Neural cell (in vitro differentiated cells): ENCODE measurements around the gene JPT1. TPM values are rescaled to one million over a fixed set of nuclear protein-coding genes. Genes with fewer than 3 reads are reported as not detected.
"Not testable (repeated sequence)": the region's sequence is repeated elsewhere in the genome, so short reads cannot be mapped to it uniquely, and the experiment has no call there.

Experiments
- H2AFZ ChIP-seq: fragments of 200-600, 300-800 bp; sonication (generic), shearing (Covaris generic); 2 replicates; pipeline ENCODE4 v1.6.0; 2014; ENCODE audit warnings: low read depth, mild to moderate bottlenecking, antibody characterized with exemption, low read length, moderate library complexity
- H3F3A ChIP-seq: fragments of 200-600 bp; shearing (Covaris generic); 2 replicates; pipeline ENCODE4 v1.6.1; 2016; ENCODE audit warnings: mild to moderate bottlenecking, moderate library complexity, mixed read lengths, antibody characterized with exemption, low read length; ENCODE audit not compliant: insufficient read depth, poor library complexity, severe bottlenecking
- H3K27ac ChIP-seq: fragments of 200-600, 300-800 bp; sonication (generic), shearing (Covaris generic); 2 replicates; pipeline ENCODE4 v1.5.1; 2014; ENCODE audit warnings: mild to moderate bottlenecking, low read length, moderate library complexity
- H3K27me3 ChIP-seq: fragments of 300-800, 200-600 bp; sonication (generic), shearing (Covaris generic); 2 replicates; pipeline ENCODE4 v1.6.0; 2014; ENCODE audit warnings: mild to moderate bottlenecking, low read depth, low read length, moderate library complexity; ENCODE audit not compliant: insufficient read depth
- H3K36me3 ChIP-seq: fragments of 300-800, 200-600 bp; sonication (generic), shearing (Covaris generic); 2 replicates; pipeline ENCODE4 v1.5.1; 2014; ENCODE audit warnings: mild to moderate bottlenecking, antibody characterized with exemption, low read length, moderate library complexity; ENCODE audit not compliant: insufficient read depth
- H3K4me2 ChIP-seq: fragments of 300-800, 200-600 bp; sonication (generic), shearing (Covaris generic); 2 replicates; pipeline ENCODE4 v1.6.0; 2014; ENCODE audit warnings: mild to moderate bottlenecking, low read length
- H3K4me3 ChIP-seq: fragments of 300-800, 200-600 bp; sonication (generic), shearing (Covaris generic); 2 replicates; pipeline ENCODE4 v1.5.1; 2014; ENCODE audit warnings: mild to moderate bottlenecking, low read length, moderate library complexity
- H3K79me2 ChIP-seq: fragments of 200-600 bp; shearing (Covaris generic); replicated peaks from 2 replicates; pipeline ENCODE4 v1.6.0; 2014; ENCODE audit warnings: mild to moderate bottlenecking, low read length, moderate library complexity; ENCODE audit not compliant: insufficient read depth
- H3K9ac ChIP-seq: fragments of 300-800, 200-600 bp; sonication (generic), shearing (Covaris generic); 2 replicates; pipeline ENCODE4 v1.6.1; 2016; ENCODE audit warnings: mild to moderate bottlenecking, low read length, mixed read lengths
- H3K9me2 ChIP-seq: fragments of 200-600 bp; shearing (Covaris generic); 2 replicates; pipeline ENCODE4 v1.6.1; 2016; ENCODE audit warnings: mild to moderate bottlenecking, low read length, mixed read lengths; ENCODE audit not compliant: insufficient read depth
- H3K9me3 ChIP-seq: fragments of 200-600, 300-800 bp; sonication (generic), shearing (Covaris generic); 2 replicates; pipeline ENCODE4 v1.6.1; 2016; ENCODE audit warnings: mild to moderate bottlenecking, mixed run types, low read length, moderate library complexity, mixed read lengths
- H4K20me1 ChIP-seq: fragments of 200-600 bp; shearing (Covaris generic); 2 replicates; pipeline ENCODE4 v1.6.1; 2016; ENCODE audit warnings: mild to moderate bottlenecking, mixed run types; ENCODE audit not compliant: insufficient read depth
- EP300 ChIP-seq: fragments of 450-650 bp; conservative IDR thresholded peaks from 2 replicates; pipeline ENCODE4 v1.6.1; 2014; ENCODE audit warnings: antibody characterized with exemption, mild to moderate bottlenecking, moderate library complexity; ENCODE audit not compliant: poor library complexity, severe bottlenecking
- EZH2 ChIP-seq: fragments of 200-600, 300-800 bp; shearing (Covaris generic), sonication (generic); IDR thresholded peaks from 2 replicates; pipeline ENCODE4 v1.6.1; 2014; ENCODE audit warnings: antibody characterized with exemption, low read length, borderline replicate concordance, mild to moderate bottlenecking; ENCODE audit not compliant: insufficient read depth, poor library complexity, severe bottlenecking
- MXI1 ChIP-seq: fragments of 450-650 bp; conservative IDR thresholded peaks from 2 replicates; pipeline ENCODE4 v1.6.1; 2014; ENCODE audit warnings: antibody characterized with exemption, mild to moderate bottlenecking; ENCODE audit not compliant: poor library complexity, severe bottlenecking
- POLR2AphosphoS5 ChIP-seq: IDR thresholded peaks from 2 replicates; pipeline ENCODE4 v1.6.1; 2012
- RAD21 ChIP-seq: fragments of 450-650 bp; conservative IDR thresholded peaks from 2 replicates; pipeline ENCODE4 v1.6.1; 2014; ENCODE audit warnings: antibody characterized with exemption, mild to moderate bottlenecking, moderate library complexity
- REST ChIP-seq: IDR thresholded peaks from 2 replicates; pipeline ENCODE4 v1.6.1; 2012; ENCODE audit warnings: borderline replicate concordance
- SMC3 ChIP-seq: fragments of 450-650 bp; conservative IDR thresholded peaks from 2 replicates; pipeline ENCODE4 v1.6.1; 2014; ENCODE audit warnings: antibody characterized with exemption, mild to moderate bottlenecking, moderate library complexity; ENCODE audit not compliant: poor library complexity
- polyA plus RNA-seq: library from polyadenylated mRNA; depleted of rRNA; stranded (reverse); fragments of >200 nt; gene quantifications from 2 replicates; pipeline ENCODE4 v1.2.3, GENCODE V29; 2014
- TF ChIP-seq, protein P1 (sequence below): fragments of 450-650 bp; IDR thresholded peaks from 2 replicates; pipeline ENCODE4 v1.5.1; 2014; ENCODE audit warnings: antibody characterized with exemption, mild to moderate bottlenecking, moderate library complexity; ENCODE audit not compliant: poor library complexity, severe bottlenecking

Gene JPT1
- polyA plus RNA-seq, 1 donor from 2014 or later, result 1,721 TPM

DNA sequence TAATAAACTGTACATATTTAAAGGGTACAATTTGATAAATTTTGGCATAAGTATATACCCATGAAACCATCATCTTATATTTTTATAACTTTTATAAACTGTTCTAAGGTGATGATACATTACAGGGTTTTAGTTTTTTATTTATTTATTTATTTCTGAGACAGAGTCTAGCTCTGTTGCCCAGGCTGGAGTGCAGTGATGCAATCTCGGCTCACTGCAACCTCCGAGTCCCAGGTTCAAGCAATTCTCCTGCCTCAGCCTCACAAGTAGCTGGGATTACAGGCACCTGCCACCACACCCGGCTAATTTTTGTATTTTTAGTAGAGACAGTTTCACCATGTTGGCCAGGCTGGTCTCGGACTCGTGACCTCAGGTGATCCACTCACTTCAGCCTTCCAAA is 26.4 kb downstream of the JPT1 start:
- not testable (repeated sequence) for H4K20me1 ChIP-seq, H3K4me3 ChIP-seq, H3F3A ChIP-seq, H3K4me2 ChIP-seq, H3K27ac ChIP-seq, H2AFZ ChIP-seq, H3K27me3 ChIP-seq, H3K9me2 ChIP-seq, H3K9ac ChIP-seq, H3K36me3 ChIP-seq, H3K9me3 ChIP-seq, H3K79me2 ChIP-seq

DNA sequence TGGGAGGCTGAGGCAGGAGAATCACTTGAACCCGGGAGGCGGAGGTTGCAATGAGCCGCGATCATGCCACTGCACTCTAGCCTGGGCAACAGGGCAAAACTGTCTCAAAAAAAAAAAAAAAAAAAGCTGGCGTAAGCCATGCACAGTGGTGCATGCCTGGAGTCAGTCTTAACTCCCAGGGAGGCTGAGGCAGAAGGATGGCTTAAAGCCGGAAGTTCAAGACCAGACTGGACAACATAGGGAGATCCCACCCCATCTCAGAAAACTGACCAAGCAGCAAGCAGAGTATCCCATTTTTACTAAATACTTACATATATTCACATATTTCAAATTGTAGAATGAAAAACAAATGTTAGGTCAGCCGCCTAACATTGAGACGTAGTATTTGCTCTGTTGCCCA is 27.4 kb downstream of the JPT1 start:
- no peaks in the 10 kb centered on the region for H3K27me3 ChIP-seq

DNA sequence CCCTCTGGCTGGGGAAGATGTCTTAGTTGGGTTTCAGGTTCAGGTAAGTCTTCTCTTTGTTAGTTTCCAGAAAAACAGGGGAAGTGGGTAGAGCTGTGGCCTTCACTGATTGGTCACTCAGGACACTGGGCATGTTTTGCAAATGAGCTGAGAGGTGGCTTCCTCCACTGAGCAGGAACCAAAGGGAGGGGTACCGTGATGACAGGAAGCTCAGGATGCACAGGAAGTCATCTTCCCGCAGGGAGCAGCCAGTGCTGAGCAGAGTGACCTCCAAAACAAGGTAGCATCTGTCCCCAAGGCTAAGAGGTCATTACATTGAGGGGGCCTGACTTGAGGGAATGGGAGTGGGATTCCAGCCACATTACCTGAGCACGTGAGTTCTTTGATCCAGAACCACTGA is 28.3 kb downstream of the JPT1 start:
- H3K27ac ChIP-seq, result no peak overlapping the region
- no peaks in the 10 kb centered on the region for H3K9me2 ChIP-seq
- no peaks in the 10 kb centered on the region for H3K27me3 ChIP-seq
- no peak for TF ChIP-seq REST
- TF ChIP-seq RAD21, result no peak
- TF ChIP-seq EZH2, result no peak
- TF ChIP-seq POLR2AphosphoS5, result no peak
- TF ChIP-seq EP300, result no peak
- TF ChIP-seq SMC3, result no peak
- TF ChIP-seq MXI1, result no peak
- no peaks in the 10 kb centered on the region for H3K9me3 ChIP-seq
- H3K79me2 ChIP-seq, result no peaks in the 10 kb centered on the region
- H3K9ac ChIP-seq, result no peak overlapping the region
- no peak overlapping the region for H2AFZ ChIP-seq
- no peaks in the 10 kb centered on the region for H3K36me3 ChIP-seq
- H3K4me3 ChIP-seq, result no peak overlapping the region
- no peaks in the 10 kb centered on the region for H3F3A ChIP-seq
- no peaks in the 10 kb centered on the region for H4K20me1 ChIP-seq
- no peak overlapping the region for H3K4me2 ChIP-seq

More for the DNA sequence above, 27.4 kb downstream of the JPT1 start:
- Histone ChIP-seq H3K36me3 (no peaks in the 10 kb centered on the region), H3F3A (no peaks in the 10 kb centered on the region), H3K9me3 (no peaks in the 10 kb centered on the region), H3K9me2 (no peaks in the 10 kb centered on the region), H3K4me2 (no peak overlapping the region), H3K27ac (no peak overlapping the region), H3K9ac (no peak overlapping the region), H4K20me1 (no peaks in the 10 kb centered on the region), H3K79me2 (no peaks in the 10 kb centered on the region), H3K4me3 (no peak overlapping the region), H2AFZ (no peak overlapping the region)
- no peak for TF ChIP-seq EZH2

DNA sequence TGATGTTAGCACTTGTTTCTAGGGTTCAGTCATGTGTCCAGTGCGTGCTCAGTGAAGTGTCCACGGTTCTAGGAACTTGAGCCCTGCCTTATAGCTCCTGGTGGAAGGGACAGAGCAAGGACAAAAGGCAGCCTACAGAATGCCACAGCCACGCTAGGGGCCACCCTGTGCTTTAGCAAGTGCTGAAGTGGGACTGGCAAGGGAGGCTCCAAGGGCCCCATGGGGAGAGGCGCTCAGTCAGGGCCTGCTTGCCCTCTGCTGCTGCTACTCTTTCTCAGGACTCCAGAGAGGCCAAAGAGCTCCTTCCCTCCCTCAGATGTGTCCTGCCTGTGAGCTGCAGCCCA is 29.5 kb downstream of the JPT1 start:
- Histone ChIP-seq H3K9me3 (no peaks in the 10 kb centered on the region), H3K79me2 (no peaks in the 10 kb centered on the region), H2AFZ (no peak overlapping the region), H3K4me2 (no peak overlapping the region), H3K9me2 (no peaks in the 10 kb centered on the region), H3K4me3 (no peak overlapping the region), H4K20me1 (no peaks in the 10 kb centered on the region), H3K9ac (no peak overlapping the region), H3K36me3 (no peaks in the 10 kb centered on the region), H3K27ac (no peak overlapping the region), H3K27me3 (no peaks in the 10 kb centered on the region), H3F3A (no peaks in the 10 kb centered on the region)
- TF ChIP-seq SMC3, result no peak
- TF ChIP-seq RAD21, result no peak
- TF ChIP-seq, protein P1, sequence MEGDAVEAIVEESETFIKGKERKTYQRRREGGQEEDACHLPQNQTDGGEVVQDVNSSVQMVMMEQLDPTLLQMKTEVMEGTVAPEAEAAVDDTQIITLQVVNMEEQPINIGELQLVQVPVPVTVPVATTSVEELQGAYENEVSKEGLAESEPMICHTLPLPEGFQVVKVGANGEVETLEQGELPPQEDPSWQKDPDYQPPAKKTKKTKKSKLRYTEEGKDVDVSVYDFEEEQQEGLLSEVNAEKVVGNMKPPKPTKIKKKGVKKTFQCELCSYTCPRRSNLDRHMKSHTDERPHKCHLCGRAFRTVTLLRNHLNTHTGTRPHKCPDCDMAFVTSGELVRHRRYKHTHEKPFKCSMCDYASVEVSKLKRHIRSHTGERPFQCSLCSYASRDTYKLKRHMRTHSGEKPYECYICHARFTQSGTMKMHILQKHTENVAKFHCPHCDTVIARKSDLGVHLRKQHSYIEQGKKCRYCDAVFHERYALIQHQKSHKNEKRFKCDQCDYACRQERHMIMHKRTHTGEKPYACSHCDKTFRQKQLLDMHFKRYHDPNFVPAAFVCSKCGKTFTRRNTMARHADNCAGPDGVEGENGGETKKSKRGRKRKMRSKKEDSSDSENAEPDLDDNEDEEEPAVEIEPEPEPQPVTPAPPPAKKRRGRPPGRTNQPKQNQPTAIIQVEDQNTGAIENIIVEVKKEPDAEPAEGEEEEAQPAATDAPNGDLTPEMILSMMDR, result no peak
- TF ChIP-seq REST, result no peak
